Astrocyte of the cerebellum (primary cell): ENCODE results near the gene IQCK.
A peak's percentile ranks its signal among the peaks of the same experiment; 100 is the strongest.

Experiments
- DNase-seq: peaks from one replicate; pipeline ENCODE4 v3.0.0-alpha.2; 2011; ENCODE audit warnings: low read depth
- H3K4me3 ChIP-seq: 2 replicates; pipeline ENCODE4 v1.5.1; 2011; ENCODE audit warnings: mild to moderate bottlenecking, low read depth, low read length, moderate library complexity
- in situ Hi-C: cut with HindIII; loops from 2 replicates; pipeline ENCODE4 v1.10.0; 2017; ENCODE audit warnings: low sequenced_read_pairs
- TF ChIP-seq, protein P1 (sequence below): IDR thresholded peaks from 2 replicates; pipeline ENCODE4 v1.5.1; 2012; ENCODE audit warnings: low read length, low read depth, moderate library complexity, mild to moderate bottlenecking; ENCODE audit errors: missing control alignments

Gene IQCK

DNA sequence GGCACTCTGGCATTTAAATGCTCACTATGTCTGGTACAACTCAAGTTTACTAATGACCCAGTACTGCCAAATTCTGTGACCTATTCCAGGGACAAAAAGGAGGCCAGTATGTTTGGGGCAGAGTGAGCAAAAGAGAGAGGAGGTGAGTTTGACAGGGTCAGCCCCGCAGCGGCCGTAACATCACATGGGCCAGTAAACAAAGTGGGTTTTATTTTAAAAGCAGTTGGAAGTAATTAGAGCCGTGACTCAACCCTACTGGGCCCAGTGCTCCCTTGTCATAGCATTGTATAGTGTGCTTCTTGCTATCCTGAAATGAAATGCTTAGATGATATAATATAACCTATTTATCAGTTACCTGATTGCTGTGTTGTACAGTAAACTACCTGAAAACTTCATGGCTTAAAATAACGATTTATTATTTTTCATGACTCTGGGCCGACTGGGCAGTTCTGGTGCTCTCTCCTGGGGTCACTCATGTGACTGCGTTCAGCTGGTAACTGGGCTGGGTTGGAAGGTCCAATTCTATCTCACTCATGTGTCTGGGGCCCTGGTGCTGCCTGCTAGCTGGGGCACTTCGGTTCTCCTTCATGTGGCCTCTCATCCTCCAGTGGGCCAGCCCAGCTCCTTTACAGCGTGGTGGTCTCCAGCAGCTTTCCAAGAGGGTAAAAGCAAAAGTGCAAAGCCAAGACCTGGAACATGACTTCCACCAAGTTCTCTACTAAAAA, 27.4 kb downstream of the IQCK start:
- TF ChIP-seq, protein P1, sequence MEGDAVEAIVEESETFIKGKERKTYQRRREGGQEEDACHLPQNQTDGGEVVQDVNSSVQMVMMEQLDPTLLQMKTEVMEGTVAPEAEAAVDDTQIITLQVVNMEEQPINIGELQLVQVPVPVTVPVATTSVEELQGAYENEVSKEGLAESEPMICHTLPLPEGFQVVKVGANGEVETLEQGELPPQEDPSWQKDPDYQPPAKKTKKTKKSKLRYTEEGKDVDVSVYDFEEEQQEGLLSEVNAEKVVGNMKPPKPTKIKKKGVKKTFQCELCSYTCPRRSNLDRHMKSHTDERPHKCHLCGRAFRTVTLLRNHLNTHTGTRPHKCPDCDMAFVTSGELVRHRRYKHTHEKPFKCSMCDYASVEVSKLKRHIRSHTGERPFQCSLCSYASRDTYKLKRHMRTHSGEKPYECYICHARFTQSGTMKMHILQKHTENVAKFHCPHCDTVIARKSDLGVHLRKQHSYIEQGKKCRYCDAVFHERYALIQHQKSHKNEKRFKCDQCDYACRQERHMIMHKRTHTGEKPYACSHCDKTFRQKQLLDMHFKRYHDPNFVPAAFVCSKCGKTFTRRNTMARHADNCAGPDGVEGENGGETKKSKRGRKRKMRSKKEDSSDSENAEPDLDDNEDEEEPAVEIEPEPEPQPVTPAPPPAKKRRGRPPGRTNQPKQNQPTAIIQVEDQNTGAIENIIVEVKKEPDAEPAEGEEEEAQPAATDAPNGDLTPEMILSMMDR = no peak
- H3K4me3 ChIP-seq = no peak overlapping the region
- DNase-seq = peak; percentile 15
- in situ Hi-C loops = no loop called here

DNA sequence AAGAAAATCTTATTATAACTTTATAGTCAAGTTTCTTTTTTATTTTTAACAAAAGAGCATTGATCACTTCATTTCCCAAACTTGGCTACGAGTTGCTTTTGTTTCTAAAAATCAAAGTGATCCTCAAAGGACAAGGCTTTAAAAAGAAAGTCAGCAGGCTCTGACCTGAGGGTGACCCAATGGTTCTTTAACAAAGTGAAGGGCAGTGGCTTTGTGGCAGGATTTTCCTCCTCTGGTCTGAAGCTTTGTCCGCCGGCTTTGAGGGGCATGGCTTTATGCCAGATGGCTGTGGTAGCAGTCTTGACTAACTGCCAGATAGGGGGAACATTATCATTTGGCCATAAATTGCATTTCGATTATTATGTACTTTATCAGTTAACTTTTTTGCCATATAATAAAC, 28.5 kb downstream of the IQCK start:
- TF ChIP-seq, protein P1 = no peak
- in situ Hi-C loops = no loop called here
- DNase-seq = no peak
- no peak overlapping the region for H3K4me3 ChIP-seq

DNA sequence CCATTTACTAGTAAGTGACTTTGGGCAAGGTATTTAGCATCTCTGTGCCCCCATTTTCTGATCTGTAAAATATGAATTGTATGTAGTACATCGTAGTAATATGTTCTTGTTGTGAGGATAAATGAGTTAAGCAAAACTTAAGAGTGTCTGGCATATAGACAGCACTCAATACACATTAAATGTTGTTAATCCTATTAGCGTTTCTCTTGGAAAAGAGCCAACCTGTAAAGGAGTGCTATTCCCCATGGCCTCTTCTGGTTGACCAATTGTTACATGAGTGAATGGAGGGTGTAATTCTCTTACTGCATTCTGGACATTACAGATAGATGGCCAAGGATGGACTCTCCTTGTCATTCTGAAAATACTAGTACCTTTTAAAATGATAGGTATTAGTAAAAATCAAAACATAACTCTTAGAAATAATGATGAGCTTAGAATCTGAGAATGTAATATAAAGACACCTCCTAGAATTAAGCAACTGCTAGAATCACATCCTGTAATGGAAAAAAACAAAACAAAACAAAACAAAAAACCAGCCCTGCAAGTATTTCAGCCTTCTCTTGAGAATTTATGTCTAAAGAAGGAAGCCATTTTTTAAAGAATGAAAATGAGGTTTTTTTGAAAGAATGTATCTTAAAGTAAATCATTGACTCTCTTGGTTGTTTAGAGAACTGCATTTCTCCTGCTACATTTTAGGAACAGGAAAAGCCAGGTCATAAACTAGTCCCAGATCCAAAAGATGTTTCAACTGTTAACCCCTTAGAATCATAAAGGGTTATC, 30.5 kb downstream of the IQCK start:
- in situ Hi-C loops = no loop called here
- TF ChIP-seq, protein P1 = no peak

DNA sequence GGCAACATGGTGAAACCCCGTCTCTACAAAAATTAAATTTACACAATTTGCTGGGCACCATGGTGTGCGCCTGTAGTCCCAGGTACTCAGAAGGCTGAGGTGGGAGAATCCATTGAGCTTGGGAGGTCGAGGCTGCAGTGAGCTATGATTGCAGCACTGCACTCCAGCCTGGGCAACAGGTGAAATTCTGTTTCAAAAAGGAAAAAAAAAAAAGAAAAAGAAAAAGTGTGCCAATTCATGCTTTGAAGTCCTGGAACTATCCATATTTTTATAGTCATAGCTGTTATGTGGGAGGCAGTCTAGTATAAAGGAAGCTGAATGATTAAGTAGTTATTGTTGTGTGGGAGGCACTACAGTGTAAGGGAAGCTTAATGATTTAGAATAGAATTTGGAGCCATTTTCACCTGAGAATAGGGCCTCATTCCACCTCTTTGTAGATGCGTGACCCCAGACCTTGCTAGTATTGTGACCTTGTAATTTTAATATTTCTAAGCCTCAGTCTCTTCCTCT, 31.6 kb downstream of the IQCK start:
- DNase-seq = no peak
- in situ Hi-C loops = no loop called here
- H3K4me3 ChIP-seq = no peak overlapping the region
- TF ChIP-seq, protein P1 = no peak

More for the DNA sequence above, 30.5 kb downstream of the IQCK start:
- H3K4me3 ChIP-seq = no peak overlapping the region
- DNase-seq = no peak

DNA sequence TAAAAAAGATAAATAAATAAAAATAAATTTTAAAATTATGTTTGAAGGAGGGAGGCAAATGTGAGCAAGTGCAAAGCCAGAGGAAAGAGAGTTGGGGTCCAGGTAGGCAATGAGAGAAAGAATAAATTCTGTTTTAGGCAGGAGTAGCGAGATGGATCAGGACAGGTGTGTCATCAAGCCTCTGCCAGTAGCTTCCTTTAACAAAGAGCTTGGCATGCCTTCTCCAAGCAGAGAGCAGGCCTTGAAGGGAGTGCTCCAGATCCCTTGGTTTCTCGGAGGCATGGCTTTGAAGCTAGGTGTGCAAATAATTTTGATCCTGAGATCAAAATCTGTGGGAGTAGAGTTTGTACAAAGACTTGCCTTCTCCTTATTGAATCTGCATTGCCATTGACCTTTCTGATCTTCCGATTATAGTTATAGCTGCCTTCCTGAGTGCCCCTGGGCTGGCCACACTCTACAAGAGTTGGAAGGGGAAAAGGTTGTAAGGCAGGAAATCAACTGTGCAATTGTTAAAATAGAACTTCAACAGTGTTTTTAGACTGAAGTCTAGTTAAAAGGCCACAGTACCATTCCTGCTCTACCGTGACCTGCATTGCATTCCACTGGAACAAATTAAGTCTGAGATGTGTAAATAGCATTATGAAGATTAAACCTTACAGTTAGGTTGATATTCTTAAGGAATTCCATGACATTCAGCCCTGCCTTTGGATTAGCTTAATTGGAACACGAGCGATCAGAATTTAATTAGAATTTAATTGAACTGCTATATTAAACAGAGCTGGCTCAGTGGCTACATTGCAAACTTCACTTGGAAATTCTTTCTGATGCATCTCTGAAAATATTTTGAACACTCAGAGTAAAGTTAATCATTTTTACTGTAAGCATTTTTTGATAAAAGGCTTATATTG, 33.7 kb downstream of the IQCK start:
- H3K4me3 ChIP-seq = no peak overlapping the region
- in situ Hi-C loops = no loop called here
- TF ChIP-seq, protein P1 = no peak
- DNase-seq = no peak
